ENCODE data around the gene CPN1. TPM values are rescaled to one million over a fixed set of nuclear protein-coding genes. Genes with fewer than 3 reads are reported as not detected.
"Not testable (repeated sequence)": the region's sequence is repeated elsewhere in the genome, so short reads cannot be mapped to it uniquely, and the experiment has no call there.

Gene CPN1
- total and polyA plus RNA-seq, 2 of the 8 experiments (the other 6 are each of a cell fraction or from before 2014, with no cell fraction given): 0.15 to 0.20 TPM

- H3K27ac ChIP-seq (ENCODE audit: low read depth, low read length); H3K9ac ChIP-seq (replicated peaks in 1 of 4; ENCODE audit: extremely low read depth in 1 of 4, low read depth in 3 of 4, low read length in 3 of 4); H3K79me2 ChIP-seq (ENCODE audit: control insufficient read depth in 1 of 2, insufficient read depth in 2 of 2, low read length in 2 of 2); DNase-seq (ENCODE audit: low read depth in 1 of 2, low spot score in 2 of 2); H3K36me3 ChIP-seq (ENCODE audit: control insufficient read depth in 2 of 4, insufficient read depth in 4 of 4, low read length in 3 of 4); H2AK5ac ChIP-seq (ENCODE audit: low read depth, low read length); H2BK20ac ChIP-seq (ENCODE audit: low read length); H2BK5ac ChIP-seq (ENCODE audit: low read depth, low read length); H3K14ac ChIP-seq (ENCODE audit: insufficient read length); H2AFZ ChIP-seq (ENCODE audit: low read length); H4K91ac ChIP-seq (replicated peaks; ENCODE audit: insufficient read length, low read length); H3K4me2 ChIP-seq (ENCODE audit: insufficient read depth in 1 of 2, low read depth in 2 of 2, low read length in 2 of 2); H3K4me3 ChIP-seq (ENCODE audit: extremely low read depth in 1 of 4, insufficient read depth in 2 of 4, low read depth in 3 of 4, low read length in 4 of 4); H4K5ac ChIP-seq (ENCODE audit: insufficient read length, low read depth, low read length); H3K4me1 ChIP-seq (replicated peaks in 1 of 4; ENCODE audit: control insufficient read depth in 3 of 4, insufficient read depth in 4 of 4, low read length in 3 of 4); H2BK15ac ChIP-seq (ENCODE audit: low read length); H3K4ac ChIP-seq (replicated peaks; ENCODE audit: insufficient read length, low read depth, low read length); H2BK120ac ChIP-seq (replicated peaks; ENCODE audit: low read depth, low read length); FAIRE-seq; H3K79me1 ChIP-seq (ENCODE audit: low read depth, low read length); H3K23ac ChIP-seq (ENCODE audit: insufficient read length); H3K23me2 ChIP-seq (ENCODE audit: low read depth, low read length); H3K27me3 ChIP-seq (replicated peaks in 1 of 4; ENCODE audit: control insufficient read depth in 3 of 4, extremely low read depth in 1 of 4, insufficient read depth in 3 of 4, low read length in 3 of 4); H4K20me1 ChIP-seq (replicated peaks in 1 of 2; ENCODE audit: control insufficient read depth in 1 of 2, insufficient read depth in 2 of 2, low read length in 2 of 2); H4K8ac ChIP-seq (ENCODE audit: extremely low read depth, insufficient read depth, low read length); H3K56ac ChIP-seq (replicated peaks; ENCODE audit: insufficient read length, low read depth, low read length); H3K18ac ChIP-seq (ENCODE audit: extremely low read depth, low read length); H2BK12ac ChIP-seq (ENCODE audit: low read depth, low read length); H3K9me3 ChIP-seq (ENCODE audit: insufficient read depth in 2 of 2, low read depth in 1 of 2, low read length in 1 of 2): not testable (repeated sequence)
- CTCF ChIA-PET (ENCODE audit: partially characterized antibody): interaction anchor here (0.6 to 1.5 kb wide), 3 partner anchors 22 to 237 kb away, joined by 3 read pairs; no protein-coding TSS in a partner anchor
- POLR2A ChIA-PET (ENCODE audit: partially characterized antibody): interaction anchor here (1.0 kb wide), 1 partner anchor 193 kb away, joined by 5 read pairs; no protein-coding TSS in a partner anchor
Measured at GRCh38 chr10:100082276-100082675, 607 bp upstream of the CPN1 start.
